Smooth muscle cell (in vitro differentiated cells): ENCODE results near the gene RASD1. TPM values are rescaled to one million over a fixed set of nuclear protein-coding genes. Genes with fewer than 3 reads are reported as not detected.

Source experiments
- DNase-seq: peaks from one replicate; lab custom pipeline; 2025; ENCODE audit not compliant: unreplicated experiment; lab: John Stamatoyannopoulos, UW
- H2AFZ ChIP-seq: fragments of 200-600 bp; sonication (generic); 2 replicates; pipeline ENCODE4 v1.6.0; 2016; ENCODE audit warnings: antibody characterized with exemption, low read depth, mild to moderate bottlenecking
- H3F3A ChIP-seq: fragments of 200-600 bp; sonication (generic); 2 replicates; pipeline ENCODE4 v1.6.0; 2017; ENCODE audit warnings: antibody characterized with exemption, low read depth
- H3K27ac ChIP-seq: fragments of 200-600 bp; sonication (generic); 2 replicates; pipeline ENCODE4 v1.5.1; 2016; ENCODE audit warnings: low read depth, mild to moderate bottlenecking
- H3K27me3 ChIP-seq: fragments of 200-600 bp; sonication (generic); 2 replicates; pipeline ENCODE4 v1.6.1; 2016; ENCODE audit warnings: low read depth, mild to moderate bottlenecking
- H3K36me3 ChIP-seq: fragments of 200-600 bp; sonication (generic); 2 replicates; pipeline ENCODE4 v1.5.1; 2016; ENCODE audit warnings: low read depth
- H3K4me1 ChIP-seq: fragments of 200-600 bp; sonication (generic); 2 replicates; pipeline ENCODE4 v1.5.1; 2016; ENCODE audit warnings: low read depth
- H3K4me2 ChIP-seq: fragments of 200-600 bp; sonication (generic); 2 replicates; pipeline ENCODE4 v1.6.0; 2016; ENCODE audit warnings: mild to moderate bottlenecking
- H3K4me3 ChIP-seq: fragments of 200-600 bp; sonication (generic); 2 replicates; pipeline ENCODE4 v1.5.1; 2016; ENCODE audit warnings: mild to moderate bottlenecking
- H3K79me2 ChIP-seq: fragments of 200-600 bp; sonication (generic); 2 replicates; pipeline ENCODE4 v1.6.0; 2016; ENCODE audit warnings: low read depth, mild to moderate bottlenecking
- H3K9ac ChIP-seq: fragments of 200-600 bp; sonication (generic); 2 replicates; pipeline ENCODE4 v1.6.0; 2016; ENCODE audit warnings: low read depth
- H3K9me3 ChIP-seq: fragments of 200-600 bp; sonication (generic); replicated peaks from 2 replicates; pipeline ENCODE4 v1.5.1; 2016; ENCODE audit warnings: low read depth
- H4K20me1 ChIP-seq: fragments of 200-600 bp; sonication (generic); 2 replicates; pipeline ENCODE4 v1.6.0; 2016; ENCODE audit warnings: low read depth
- CTCF ChIP-seq: fragments of 200-600 bp; sonication (generic); IDR thresholded peaks from 2 replicates; pipeline ENCODE4 v1.5.1; 2017; ENCODE audit warnings: borderline replicate concordance, mild to moderate bottlenecking, antibody characterized with exemption; ENCODE audit not compliant: insufficient read depth, poor library complexity, severe bottlenecking
- WGBS: methylation state at CpG from one replicate; pipeline ENCODE4 v1.1.7; 2016; ENCODE audit warnings: low lambda C conversion rate; 5-methylcytosine and 5-hydroxymethylcytosine counted together
- polyA plus RNA-seq: library from polyadenylated mRNA; unstranded; fragments of >200 nt; fragmentation: Nextera tagmentation; extraction: Ambion mirVana; gene quantifications from 2 replicates; pipeline ENCODE4 v1.2.1, GENCODE V29; 2016
- total RNA-seq: library from RNA; depleted of rRNA; stranded (reverse); fragments of >200 nt; gene quantifications from 2 replicates; pipeline ENCODE4 v1.2.3, GENCODE V29; 2014

RASD1 gene
- total and polyA plus RNA-seq, 2 experiments from 2014 or later = 5.0 to 5.7 TPM

- no peaks in the 10 kb centered on the region for H3K79me2 ChIP-seq
- no peaks in the 10 kb centered on the region for H3K27me3 ChIP-seq
- H3K9me3 ChIP-seq = no peaks in the 10 kb centered on the region
- H3K27ac ChIP-seq = no peak overlapping the region
- no peak for TF ChIP-seq CTCF
- WGBS = 95% methylated on average over 10 of the region's 10 CpGs
- H4K20me1 ChIP-seq = peaks cover 15% of the 10 kb centered on the region
- no peak overlapping the region for H2AFZ ChIP-seq
- no peak overlapping the region for H3K4me2 ChIP-seq
- H3F3A ChIP-seq = peaks cover 3% of the 10 kb centered on the region
- H3K4me3 ChIP-seq = no peak overlapping the region
- DNase-seq = no peak
- no peaks in the 10 kb centered on the region for H3K36me3 ChIP-seq
- peaks cover 30% of the 10 kb centered on the region for H3K4me1 ChIP-seq
- H3K9ac ChIP-seq = no peak overlapping the region
Measured at GRCh38 chr17:17497845-17498520, 1.8 kb upstream of the RASD1 start.

DNA sequence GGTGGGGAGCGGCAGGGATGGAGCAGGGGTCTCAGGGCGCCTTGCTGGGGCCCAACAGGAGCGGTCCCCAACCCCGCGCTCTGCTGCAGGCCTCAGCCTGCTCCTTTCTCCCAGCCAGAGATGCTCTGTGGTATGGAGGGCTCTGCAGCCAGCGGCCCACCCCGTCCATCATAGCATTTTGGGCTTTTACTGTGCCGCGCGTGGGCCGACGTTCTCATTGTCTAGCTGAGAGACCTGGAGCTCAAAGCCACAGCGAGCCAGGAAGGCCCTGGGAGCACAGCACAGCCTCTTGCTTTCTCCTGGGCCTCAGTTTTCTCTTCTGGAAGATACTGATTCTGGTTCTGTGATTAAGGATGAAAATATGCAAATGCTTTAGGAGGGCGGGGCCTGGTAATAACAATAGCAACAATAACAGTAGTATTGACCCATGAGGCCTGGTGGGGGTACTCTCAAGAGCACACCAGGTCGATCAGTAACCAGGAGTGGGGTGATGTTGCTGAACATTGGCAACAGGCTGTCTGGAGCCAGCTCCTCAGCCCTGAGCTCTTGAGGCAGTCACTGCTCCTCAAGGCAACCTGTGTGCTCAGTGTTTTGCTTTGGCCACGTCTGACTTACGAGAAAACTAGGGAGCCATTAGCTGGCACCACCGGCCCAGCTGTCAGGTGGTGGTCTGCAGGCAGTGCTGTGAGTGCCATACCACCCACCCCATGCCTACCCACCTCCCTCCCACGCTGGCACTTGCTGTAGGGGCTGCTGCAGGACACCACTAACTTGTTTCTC lies 1.1 kb upstream of the RASD1 start:
- Histone ChIP-seq H3K4me2 (peak overlapping the region; percentile 93), H3K79me2 (no peaks in the 10 kb centered on the region), H4K20me1 (peaks cover 22% of the 10 kb centered on the region), H3F3A (peaks cover 3% of the 10 kb centered on the region), H3K36me3 (no peaks in the 10 kb centered on the region), H3K9me3 (no peaks in the 10 kb centered on the region), H3K9ac (no peak overlapping the region), H3K4me1 (peaks cover 33% of the 10 kb centered on the region), H3K27me3 (no peaks in the 10 kb centered on the region), H3K27ac (no peak overlapping the region), H3K4me3 (peak overlapping the region; percentile 72), H2AFZ (no peak overlapping the region)
- no peak for DNase-seq
- TF ChIP-seq CTCF = no peak
- WGBS = 57% methylated on average over 14 of the region's 19 CpGs

DNA sequence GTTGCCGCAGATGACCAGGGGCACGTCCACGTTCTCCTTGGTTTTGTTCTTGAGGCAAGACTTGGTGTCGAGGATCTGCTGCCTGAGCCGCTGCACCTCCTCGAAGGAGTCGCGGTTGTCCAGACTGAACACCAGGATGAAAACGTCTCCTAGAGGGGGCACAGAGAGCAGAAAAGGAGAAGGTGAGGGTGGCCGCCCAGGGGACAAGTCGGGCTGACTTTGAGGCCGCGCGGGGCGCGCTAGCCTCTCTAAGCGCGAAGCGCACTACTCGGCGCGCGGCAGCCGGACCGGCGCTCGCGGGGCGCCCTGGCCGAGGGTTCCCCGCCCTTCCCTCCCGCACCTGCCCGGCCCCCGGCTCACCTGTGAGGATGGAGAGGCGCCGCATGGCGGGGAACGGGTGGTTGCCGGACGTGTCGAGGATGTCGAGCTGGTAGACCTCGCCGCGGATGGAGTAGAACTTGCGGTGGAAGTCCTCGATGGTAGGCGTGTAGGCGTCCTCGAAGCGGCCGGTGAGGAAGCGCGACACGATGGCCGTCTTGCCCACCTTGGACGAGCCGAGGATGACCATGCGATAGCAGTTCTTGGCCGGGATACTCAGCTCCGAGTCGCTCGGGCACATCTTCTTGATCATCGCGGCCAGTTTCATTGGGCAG lies 533 bp downstream of the RASD1 start:
- no peaks in the 10 kb centered on the region for H3K27me3 ChIP-seq
- H4K20me1 ChIP-seq = peaks cover 32% of the 10 kb centered on the region
- H3K9ac ChIP-seq = peak overlapping the region; percentile 4
- H2AFZ ChIP-seq = no peak overlapping the region
- H3K27ac ChIP-seq = no peak overlapping the region
- no peaks in the 10 kb centered on the region for H3K9me3 ChIP-seq
- peak overlapping the region; percentile 93 for H3K4me2 ChIP-seq
- TF ChIP-seq CTCF = no peak
- H3K36me3 ChIP-seq = no peaks in the 10 kb centered on the region
- peak; percentile 40 for DNase-seq
- no peaks in the 10 kb centered on the region for H3K79me2 ChIP-seq
- WGBS = 3% methylated on average over 61 of the region's 65 CpGs
- H3K4me3 ChIP-seq = peak overlapping the region; percentile 72
- H3F3A ChIP-seq = peaks cover 3% of the 10 kb centered on the region
- H3K4me1 ChIP-seq = peaks cover 33% of the 10 kb centered on the region
